Choroid plexus epithelial cell (primary cell): Measurements from ENCODE around the gene NCAPH2.

Experiments used
- DNase-seq: peaks from one replicate; pipeline ENCODE4 v3.0.0-alpha.2; 2010; ENCODE audit warnings: low read depth
- H3K4me3 ChIP-seq: 2 replicates; pipeline ENCODE4 v1.5.1; 2011; ENCODE audit warnings: low read depth, mild to moderate bottlenecking, control low read depth, low read length, moderate library complexity
- CTCF ChIP-seq: conservative IDR thresholded peaks from 2 replicates; pipeline ENCODE4 v1.5.1; 2011; ENCODE audit warnings: low read depth, mild to moderate bottlenecking, control low read depth, inconsistent platforms, low read length, moderate library complexity

Gene NCAPH2

GRCh38 chr22:50553310-50553709, 45.3 kb downstream of the NCAPH2 start:
- TF ChIP-seq CTCF = no peak
- H3K4me3 ChIP-seq = no peak overlapping the region
- DNase-seq = no peak

- no peak for TF ChIP-seq CTCF
- no peak overlapping the region for H3K4me3 ChIP-seq
- DNase-seq = no peak
Observed at GRCh38 chr22:50556703-50557102, 48.7 kb downstream of the NCAPH2 start.

- no peak overlapping the region for H3K4me3 ChIP-seq
- DNase-seq = no peak
- no peak for TF ChIP-seq CTCF
Observed at GRCh38 chr22:50560034-50560433, 52.0 kb downstream of the NCAPH2 start.

GRCh38 chr22:50561401-50562358, 53.7 kb downstream of the NCAPH2 start:
- no peak overlapping the region for H3K4me3 ChIP-seq
- DNase-seq = no peak
- no peak for TF ChIP-seq CTCF

- peak within 1 kb of the TSS; percentile 60 for H3K4me3 ChIP-seq
- peak; percentile 69 for TF ChIP-seq CTCF
- peak; percentile 85 for DNase-seq
Observed at GRCh38 chr22:50562523-50563412, 54.7 kb downstream of the NCAPH2 start, which contains the start of gene SYCE3. SYCE3 (minus strand) TSS chr22:50562919; CDS start chr22:50556405, 6,514 bp downstream.

GRCh38 chr22:50563413-50564160, 55.6 kb downstream of the NCAPH2 start:
- DNase-seq = no peak
- peak overlapping the region; percentile 60 for H3K4me3 ChIP-seq
- no peak for TF ChIP-seq CTCF
